Endothelial cell of umbilical vein (primary cell): ENCODE measurements around the gene COLQ. TPM values are rescaled to one million over a fixed set of nuclear protein-coding genes. Genes with fewer than 3 reads are reported as not detected.

Experiments
- BruUV-seq: library from RNA; stranded (reverse); fragments of 400-500 nt; replicated peaks from 2 replicates; lab custom pipeline; 2021; lab: Mats Ljungman, UMichigan
- CTCF ChIA-PET: fragments of 300-600, 350-600 bp; sonication (Branson Sonifier 250); formaldehyde crosslinking; loops from one replicate; lab custom pipeline; 2021; ENCODE audit warnings: antibody characterized with exemption, inconsistent platforms; lab: Charles Lee
- POLR2A ChIA-PET: fragments of 300-600, 350-600 bp; sonication (Branson Sonifier 250); formaldehyde crosslinking; loops from one replicate; lab custom pipeline; 2021; ENCODE audit warnings: antibody characterized with exemption, inconsistent platforms; lab: Charles Lee
- DNase-seq: peaks from one replicate; pipeline ENCODE4 v3.0.0-alpha.2; 2011; ENCODE audit warnings: low read depth, low spot score
- FAIRE-seq: peaks from 2 replicates; lab custom pipeline; 2011; peaks lifted over from hg19 to GRCh38; lab: Jason Lieb, UNC
- H2AFZ ChIP-seq: 2 replicates; pipeline ENCODE4 v1.6.0; 2012; ENCODE audit warnings: low read depth, low read length, control low read depth, inconsistent platforms
- H3K27ac ChIP-seq: 2 replicates; pipeline ENCODE4 v1.5.1; 2011; ENCODE audit warnings: low read depth, mild to moderate bottlenecking, control low read depth, low read length, moderate library complexity; ENCODE audit not compliant: insufficient read depth
- H3K27me3 ChIP-seq, 2 experiments: 2 replicates each; pipeline versions ENCODE4 v1.6.0 to v1.6.1; 2011; ENCODE audit warnings: low read length in 2 of 2, mixed read lengths in 1 of 2; ENCODE audit not compliant: control insufficient read depth in 2 of 2, insufficient read depth in 2 of 2
- H3K36me3 ChIP-seq, 2 experiments: 2 replicates in 1 of 2; 3 replicates in 1 of 2; pipeline ENCODE4 v1.5.1; 2011; ENCODE audit warnings: low read length in 2 of 2, mild to moderate bottlenecking in 1 of 2, moderate library complexity in 1 of 2; ENCODE audit not compliant: control insufficient read depth in 2 of 2, insufficient read depth in 2 of 2; ENCODE audit errors: extremely low read depth in 1 of 2
- H3K4me1 ChIP-seq: 3 replicates; pipeline ENCODE4 v1.5.1; 2011; ENCODE audit warnings: mild to moderate bottlenecking, low read length; ENCODE audit not compliant: control insufficient read depth, insufficient read depth; ENCODE audit errors: extremely low read depth
- H3K4me2 ChIP-seq: 2 replicates; pipeline ENCODE4 v1.6.1; 2011; ENCODE audit warnings: low read length, control low read depth, mixed read lengths; ENCODE audit not compliant: insufficient read depth
- H3K4me3 ChIP-seq, 3 experiments: fragments of 200-600 bp in 1 of 3; sonication (generic), shearing (Covaris generic) in 1 of 3; replicated peaks in 1 of 3; 2 replicates each; pipeline ENCODE4 v1.5.1; 2011 to 2016; ENCODE audit warnings: control low read depth in 3 of 3, low read length in 3 of 3, mild to moderate bottlenecking in 2 of 3, inconsistent platforms in 1 of 3, low read depth in 1 of 3, moderate library complexity in 1 of 3; ENCODE audit not compliant: insufficient read depth in 1 of 3
- H3K79me2 ChIP-seq: 2 replicates; pipeline ENCODE4 v1.6.0; 2012; ENCODE audit warnings: low read length, inconsistent platforms; ENCODE audit not compliant: control insufficient read depth, insufficient read depth
- H3K9ac ChIP-seq: replicated peaks from 2 replicates; pipeline ENCODE3; 2011; ENCODE audit warnings: low read length, control low read depth; ENCODE audit not compliant: insufficient read depth; ENCODE audit errors: extremely low read depth
- H3K9me1 ChIP-seq: replicated peaks from 3 replicates; pipeline ENCODE4 v1.6.0; 2011; ENCODE audit warnings: mild to moderate bottlenecking, low read length; ENCODE audit not compliant: control insufficient read depth, insufficient read depth; ENCODE audit errors: extremely low read depth
- H3K9me3 ChIP-seq: replicated peaks from 2 replicates; pipeline ENCODE4 v1.5.1; 2012; ENCODE audit warnings: low read length, inconsistent platforms; ENCODE audit not compliant: control insufficient read depth, insufficient read depth
- H4K20me1 ChIP-seq: replicated peaks from 2 replicates; pipeline ENCODE3; 2011; ENCODE audit warnings: mild to moderate bottlenecking, low read length; ENCODE audit not compliant: control insufficient read depth, insufficient read depth; ENCODE audit errors: extremely low read depth
- EZH2 ChIP-seq: IDR thresholded peaks from 2 replicates; pipeline ENCODE4 v1.6.1; 2012; ENCODE audit warnings: borderline replicate concordance, low read depth, mild to moderate bottlenecking, moderate library complexity, low read length, inconsistent platforms; ENCODE audit not compliant: severe bottlenecking
- FOS ChIP-seq: IDR thresholded peaks from 2 replicates; pipeline ENCODE4 v1.6.1; 2011; ENCODE audit warnings: mild to moderate bottlenecking, low read length, moderate library complexity, borderline replicate concordance; ENCODE audit not compliant: insufficient read depth
- GATA2 ChIP-seq: IDR thresholded peaks from 2 replicates; pipeline ENCODE4 v1.7.0; 2011; ENCODE audit warnings: low read depth, mild to moderate bottlenecking, moderate library complexity, mixed read lengths, low read length; ENCODE audit not compliant: insufficient read length, insufficient read depth
- JUN ChIP-seq: IDR thresholded peaks from 2 replicates; pipeline ENCODE4 v1.6.1; 2011; ENCODE audit warnings: borderline replicate concordance, low read depth; ENCODE audit not compliant: insufficient read length, insufficient read depth
- MYC ChIP-seq: IDR thresholded peaks from one replicate; pipeline ENCODE4 v1.6.1; 2011; ENCODE audit warnings: mild to moderate bottlenecking, low read depth, low read length
- POLR2A ChIP-seq: IDR thresholded peaks from 2 replicates; pipeline ENCODE4 v1.6.1; 2012; ENCODE audit warnings: low read depth, mild to moderate bottlenecking, control low read depth, low read length
- POLR2AphosphoS5 ChIP-seq: IDR thresholded peaks from 2 replicates; pipeline ENCODE4 v1.6.1; 2012; ENCODE audit warnings: low read depth, mild to moderate bottlenecking, control low read depth, low read length, moderate library complexity; ENCODE audit not compliant: insufficient read depth
- dilution Hi-C: fragments of 300-500 bp; cut with MboI; formaldehyde crosslinking; loops from one replicate; pipeline ENCODE4 v1.15.0; 2019; ENCODE audit warnings: low sequenced_read_pairs; ENCODE audit not compliant: extremely low pct_ligation_motif_present
- intact Hi-C: fragments of 100-400 bp; cut with micrococcal nuclease; formaldehyde crosslinking; loops from one replicate; pipeline ENCODE4 v1.10.0; 2022
- polyA plus RNA-seq, 4 experiments: library from polyadenylated mRNA; depleted of rRNA in 3 of 4; stranded (reverse) in 3 of 4; unstranded in 1 of 4; fragments of >200 nt; gene quantifications; 2 replicates each; pipeline versions ENCODE4 v1.2.1 to v1.2.3, GENCODE V29; 2011 to 2012; ENCODE audit warnings: missing spikeins in 1 of 4
- total RNA-seq: library from RNA; stranded (reverse); gene quantifications from 2 replicates; pipeline ENCODE4 v1.2.3, GENCODE V29; 2021
- TF ChIP-seq, protein P1 (sequence below), 2 donors: IDR thresholded peaks; 1 replicate in 1 of 2; 2 replicates in 1 of 2; pipeline ENCODE4 v1.5.1; 2011; ENCODE audit warnings: low read length in 2 of 2, mild to moderate bottlenecking in 2 of 2, moderate library complexity in 2 of 2, control low read depth in 1 of 2, inconsistent platforms in 1 of 2, low read depth in 1 of 2; ENCODE audit not compliant: insufficient read depth in 1 of 2; ENCODE audit errors: extremely low read depth in 1 of 2
- TF ChIP-seq, protein P2 (sequence below): IDR thresholded peaks from 2 replicates; pipeline ENCODE4 v1.6.1; 2011; ENCODE audit not compliant: insufficient read depth, insufficient read length

Gene COLQ
- total and polyA plus RNA-seq, 2 donors (not counting 3 experiments of a cell fraction or from before 2014, with no cell fraction given), result 2.0 to 2.3 TPM

- CTCF ChIA-PET, result no interaction called here
- intact Hi-C loops, result no loop called here
- H3K36me3 ChIP-seq, result no peaks in the 10 kb centered on the region
- H3K27me3 ChIP-seq, result no peaks in the 10 kb centered on the region
- TF ChIP-seq POLR2A (no peak), MYC (no peak), GATA2 (no peak), FOS (no peak), EZH2 (no peak), POLR2AphosphoS5 (no peak), JUN (no peak)
- TF ChIP-seq, protein P1, sequence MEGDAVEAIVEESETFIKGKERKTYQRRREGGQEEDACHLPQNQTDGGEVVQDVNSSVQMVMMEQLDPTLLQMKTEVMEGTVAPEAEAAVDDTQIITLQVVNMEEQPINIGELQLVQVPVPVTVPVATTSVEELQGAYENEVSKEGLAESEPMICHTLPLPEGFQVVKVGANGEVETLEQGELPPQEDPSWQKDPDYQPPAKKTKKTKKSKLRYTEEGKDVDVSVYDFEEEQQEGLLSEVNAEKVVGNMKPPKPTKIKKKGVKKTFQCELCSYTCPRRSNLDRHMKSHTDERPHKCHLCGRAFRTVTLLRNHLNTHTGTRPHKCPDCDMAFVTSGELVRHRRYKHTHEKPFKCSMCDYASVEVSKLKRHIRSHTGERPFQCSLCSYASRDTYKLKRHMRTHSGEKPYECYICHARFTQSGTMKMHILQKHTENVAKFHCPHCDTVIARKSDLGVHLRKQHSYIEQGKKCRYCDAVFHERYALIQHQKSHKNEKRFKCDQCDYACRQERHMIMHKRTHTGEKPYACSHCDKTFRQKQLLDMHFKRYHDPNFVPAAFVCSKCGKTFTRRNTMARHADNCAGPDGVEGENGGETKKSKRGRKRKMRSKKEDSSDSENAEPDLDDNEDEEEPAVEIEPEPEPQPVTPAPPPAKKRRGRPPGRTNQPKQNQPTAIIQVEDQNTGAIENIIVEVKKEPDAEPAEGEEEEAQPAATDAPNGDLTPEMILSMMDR (IDR thresholded peaks at IDR 0.05; ENCODE audit: extremely low read depth in 1 of 2, insufficient read depth in 1 of 2, low read depth in 1 of 2, low read length in 2 of 2), result no peak
- TF ChIP-seq, protein P2, sequence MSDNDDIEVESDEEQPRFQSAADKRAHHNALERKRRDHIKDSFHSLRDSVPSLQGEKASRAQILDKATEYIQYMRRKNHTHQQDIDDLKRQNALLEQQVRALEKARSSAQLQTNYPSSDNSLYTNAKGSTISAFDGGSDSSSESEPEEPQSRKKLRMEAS, result no peak
- BruUV-seq, result no TSS peak
- no peaks in the 10 kb centered on the region for H3K9me1 ChIP-seq
- no peak overlapping the region for H3K27ac ChIP-seq
- no peaks in the 10 kb centered on the region for H4K20me1 ChIP-seq
- POLR2A ChIA-PET, result no interaction called here
- no peak overlapping the region for H3K4me3 ChIP-seq
- no peak overlapping the region for H3K4me2 ChIP-seq
- dilution Hi-C loops, result no loop called here
- no peak for FAIRE-seq
- no peaks in the 10 kb centered on the region for H3K4me1 ChIP-seq
- no peaks in the 10 kb centered on the region for H3K79me2 ChIP-seq
- no peaks in the 10 kb centered on the region for H3K9me3 ChIP-seq
- no peak overlapping the region for H2AFZ ChIP-seq
- H3K9ac ChIP-seq, result no peak overlapping the region
- DNase-seq, result no peak
Observed at GRCh38 chr3:15513810-15514662, 7.5 kb downstream of the COLQ start.
